Gastroesophageal sphincter (tissue), 3 donors: ENCODE data around the gene PRUNE1.

Source experiments
- CTCF ChIP-seq, 4 experiments: fragments of 200-600 bp in 2 of 4; fragments of 450-650 bp in 2 of 4; sonication (generic) in 1 of 4; IDR thresholded peaks; one replicate each; pipeline ENCODE4 v1.5.1; 2017 to 2019; ENCODE audit warnings: antibody characterized with exemption in 4 of 4, mild to moderate bottlenecking in 2 of 4, moderate library complexity in 2 of 4
- EP300 ChIP-seq: sonication (generic); formaldehyde crosslinking; IDR thresholded peaks from one replicate; pipeline ENCODE4 v1.6.1; 2017; ENCODE audit warnings: antibody characterized with exemption, mild to moderate bottlenecking
- POLR2A ChIP-seq, 2 donors: fragments of 450-650 bp; IDR thresholded peaks; one replicate each; pipeline ENCODE4 v1.6.1; 2017; ENCODE audit warnings: antibody characterized with exemption in 2 of 2, mild to moderate bottlenecking in 2 of 2, moderate library complexity in 1 of 2
- POLR2AphosphoS5 ChIP-seq: sonication (generic); formaldehyde crosslinking; IDR thresholded peaks from one replicate; pipeline ENCODE4 v1.6.1; 2017; ENCODE audit warnings: antibody characterized with exemption

GRCh38 chr1:151036356-151036755 is 28.1 kb downstream of the PRUNE1 start, which contains the start of gene BNIPL:
- TF ChIP-seq POLR2AphosphoS5 (no peak), CTCF (IDR thresholded peaks at IDR 0.05) (no peak), POLR2A (IDR thresholded peaks at IDR 0.05) (no peak), EP300 (no peak)
